Left lung (tissue), 14 donors: ENCODE data around the gene MAP6. TPM values are rescaled to one million over a fixed set of nuclear protein-coding genes. Genes with fewer than 3 reads are reported as not detected.
A peak's percentile ranks its signal among the peaks of the same experiment; 100 is the strongest.

ENCODE experiments used
- ATAC-seq: fragments of 200-7000 bp; cut with Tn5 transposase; one replicate; pipeline ENCODE4 v1.9.1; 2020; ENCODE audit warnings: moderate library complexity
- DNase-seq, 4 donors: peaks; one replicate each; pipeline ENCODE4 v3.0.0-alpha.2; 2013 to 2020
- H3K27ac ChIP-seq, 2 donors: fragments of 200-600 bp; sonication (generic) in 1 of 2; one replicate each; pipeline versions ENCODE4 v1.5.0 to v1.8.0; 2020 to 2021
- H3K27me3 ChIP-seq, 2 donors: fragments of 200-600 bp; sonication (generic) in 1 of 2; one replicate each; pipeline versions ENCODE4 v1.5.0 to v1.8.0; 2020 to 2021
- H3K36me3 ChIP-seq, 2 donors: fragments of 200-600 bp; sonication (generic) in 1 of 2; one replicate each; pipeline versions ENCODE4 v1.5.0 to v1.8.0; 2020 to 2021
- H3K4me1 ChIP-seq, 2 donors: fragments of 200-600 bp; one replicate each; pipeline ENCODE4 v1.8.0; 2021
- H3K4me3 ChIP-seq, 2 donors: fragments of 200-600 bp; sonication (generic) in 1 of 2; one replicate each; pipeline versions ENCODE4 v1.5.0 to v1.8.0; 2020 to 2021; ENCODE audit warnings: mild to moderate bottlenecking in 1 of 2
- H3K9me3 ChIP-seq, 2 donors: fragments of 200-600 bp; sonication (generic) in 1 of 2; one replicate each; pipeline versions ENCODE4 v1.5.0 to v1.8.0; 2020 to 2021
- CTCF ChIP-seq, 2 donors: fragments of 200-600 bp; sonication (generic) in 1 of 2; IDR thresholded peaks; one replicate each; pipeline versions ENCODE4 v1.5.0 to v1.8.0; 2021; ENCODE audit warnings: antibody characterized with exemption in 2 of 2
- intact Hi-C, 2 donors: fragments of 100-400 bp; cut with DNase I; formaldehyde crosslinking; loops; one replicate each; pipeline versions ENCODE4 v1.11.2 to v1.14.2; 2022
- long read RNA-seq, 12 donors: library from polyadenylated mRNA in 2 of 12; unstranded in 2 of 12; transcript quantifications; one replicate each; pipeline ENCODE4 v2.0.0 and lab custom pipeline, GENCODE V29; 2019 to 2026
- polyA plus RNA-seq, 6 donors: library from polyadenylated mRNA; unstranded; fragments of 120-200 nt; gene quantifications; one replicate each; pipeline ENCODE4 v1.2.1, GENCODE V29; 2013; ENCODE audit not compliant: insufficient read length in 6 of 6
- total RNA-seq, 2 donors: library from RNA; stranded (reverse); fragmentation: NEBNext Ultra II Directional; extraction: Animal tissue kit (Norgen Biotek cat#: 25700); gene quantifications; one replicate each; pipeline ENCODE4 v1.2.1, GENCODE V29; 2021
- donor health status: DM: no; HTN: yes; CAD: no.
- donor health status: DM: no; HTN: no; CAD: no.

Gene MAP6
- total RNA-seq (1 to 10 TPM; 5.9 to 6.6 TPM), polyA plus RNA-seq (1 to 10 TPM; 7.0 to 9.8 (median 8.7) TPM)
- long read RNA-seq, donor 1, full-length matches to known transcripts: 4 of 9 reads
- long read RNA-seq, donor 1, partial matches to known transcripts: 5 of 9 reads
- long read RNA-seq, donor 1, other reads (novel, unspliced or antisense): 0 of 9 reads
- long read RNA-seq, donor 2: 0 reads
- long read RNA-seq, donor 3, full-length matches to known transcripts: 4 of 4 reads
- long read RNA-seq, donor 3, partial matches to known transcripts: 0 of 4 reads
- long read RNA-seq, donor 3, other reads (novel, unspliced or antisense): 0 of 4 reads
- long read RNA-seq, donor 4: 0 reads
- long read RNA-seq, donor 5, full-length matches to known transcripts: 1 of 1 reads
- long read RNA-seq, donor 5, partial matches to known transcripts: 0 of 1 reads
- long read RNA-seq, donor 5, other reads (novel, unspliced or antisense): 0 of 1 reads
- long read RNA-seq, donor 6, full-length matches to known transcripts: 2 of 2 reads
- long read RNA-seq, donor 6, partial matches to known transcripts: 0 of 2 reads
- long read RNA-seq, donor 6, other reads (novel, unspliced or antisense): 0 of 2 reads
- long read RNA-seq, donor 7, partial matches to known transcripts: 0 of 1 reads
- long read RNA-seq, donor 7, other reads (novel, unspliced or antisense): 0 of 1 reads
- long read RNA-seq, donor 8, full-length matches to known transcripts: 2 of 2 reads
- long read RNA-seq, donor 8, partial matches to known transcripts: 0 of 2 reads
- long read RNA-seq, donor 8, other reads (novel, unspliced or antisense): 0 of 2 reads
- long read RNA-seq, donor 9: 0 reads
- long read RNA-seq, donor 10, full-length matches to known transcripts: 1 of 2 reads
- long read RNA-seq, donor 10, partial matches to known transcripts: 1 of 2 reads
- long read RNA-seq, donor 10, other reads (novel, unspliced or antisense): 0 of 2 reads
- long read RNA-seq, donor 11, full-length matches to known transcripts: 38 of 59 reads
- long read RNA-seq, donor 11, partial matches to known transcripts: 21 of 59 reads
- long read RNA-seq, donor 11, other reads (novel, unspliced or antisense): 0 of 59 reads
- long read RNA-seq, donor 12, partial matches to known transcripts: 0 of 1 reads
- long read RNA-seq, donor 12, other reads (novel, unspliced or antisense): 0 of 1 reads

GRCh38 chr11:75668451-75669297, at the start of gene MAP6:
TSS of gene MAP6 (minus strand) at chr11:75669038. CDS start at chr11:75668369, 669 bp downstream.
- H3K9me3 ChIP-seq: no peaks in the 10 kb centered on the region
- intact Hi-C loops: no loop called here
- ATAC-seq (peak; percentile 38), DNase-seq (peak in 3 of 4 donors; percentile 14 to 81 (median 17))
- H3K27me3 ChIP-seq: peaks cover 31 to 86% of the 10 kb centered on the region in 2 donors
- no peak for TF ChIP-seq CTCF (IDR thresholded peaks at IDR 0.05)
- H3K4me3 ChIP-seq: peak within 1 kb of the TSS; percentile 40 to 44
- no peak within 1 kb of the TSS for H3K27ac ChIP-seq
- H3K4me1 ChIP-seq: peaks cover 10 to 26% of the 10 kb centered on the region in 2 donors
- no peaks in the 10 kb centered on the region for H3K36me3 ChIP-seq

DNA sequence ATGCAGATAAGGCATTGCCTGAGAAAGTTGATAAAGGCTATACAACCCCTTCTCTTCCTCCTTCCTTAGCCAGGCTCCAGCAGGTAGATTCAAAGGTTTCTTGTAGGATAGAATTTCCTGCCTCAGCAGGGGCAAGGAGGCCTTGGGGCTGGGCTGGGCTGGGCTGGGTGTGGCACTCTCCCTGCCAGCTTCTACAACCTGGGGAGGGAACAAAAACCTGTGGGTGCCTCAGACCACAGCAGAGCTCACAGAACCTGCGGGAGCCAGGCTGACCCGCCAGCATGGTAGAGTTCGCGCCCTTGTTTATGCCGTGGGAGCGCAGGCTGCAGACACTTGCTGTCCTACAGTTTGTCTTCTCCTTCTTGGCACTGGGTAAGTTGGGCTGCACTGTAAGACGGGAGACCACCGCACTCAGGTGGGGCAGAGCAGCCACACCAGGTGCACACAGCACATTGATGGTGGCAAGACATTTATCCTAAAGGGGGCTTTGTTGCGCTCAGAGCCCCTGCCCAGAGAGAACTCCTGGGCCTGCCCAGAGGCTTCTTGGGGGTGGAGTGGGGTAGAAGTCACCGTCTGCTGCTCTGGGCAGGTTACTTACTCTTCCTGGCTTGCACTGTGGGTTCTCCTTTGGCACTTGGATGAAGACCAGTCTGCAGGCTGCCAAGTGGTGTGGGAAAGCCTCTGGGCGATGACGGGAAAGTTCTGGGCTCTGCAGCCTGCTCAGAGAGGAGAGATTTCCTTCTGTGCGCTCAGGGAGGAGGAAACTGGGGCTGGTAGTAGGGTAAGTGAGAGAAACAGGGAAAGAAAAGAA, 49.0 kb upstream of the MAP6 start, which contains the start of gene MOGAT2:
Gene MOGAT2 (plus strand): TSS at position 231 of the 811 bp plus-strand sequence. CDS start 51 bp downstream, at position 282.
- H3K4me3 ChIP-seq: no peak within 1 kb of the TSS
- intact Hi-C loops: no loop called here
- DNase-seq (peak in 1 of 4 donors; percentile 50), ATAC-seq (no peak)
- no peak for TF ChIP-seq CTCF (IDR thresholded peaks at IDR 0.05)
- no peaks in the 10 kb centered on the region for H3K36me3 ChIP-seq
- H3K27me3 ChIP-seq: no peaks in the 10 kb centered on the region
- no peak within 1 kb of the TSS for H3K27ac ChIP-seq
- no peaks in the 10 kb centered on the region for H3K9me3 ChIP-seq
- H3K4me1 ChIP-seq: no peaks in the 10 kb centered on the region

- H3K9me3 ChIP-seq: no peaks in the 10 kb centered on the region
- intact Hi-C loops: no loop called here
- DNase-seq: no peak
- no peak overlapping the region for H3K4me3 ChIP-seq
- no peaks in the 10 kb centered on the region for H3K4me1 ChIP-seq
- H3K27me3 ChIP-seq: no peaks in the 10 kb centered on the region
- H3K27ac ChIP-seq: no peak overlapping the region
- TF ChIP-seq CTCF (IDR thresholded peaks at IDR 0.05): no peak
- ATAC-seq: no peak
- no peaks in the 10 kb centered on the region for H3K36me3 ChIP-seq
Observed at GRCh38 chr11:75716659-75717058, 47.8 kb upstream of the MAP6 start.

- intact Hi-C loops: no loop called here
- Histone ChIP-seq H3K9me3 (no peaks in the 10 kb centered on the region), H3K36me3 (no peaks in the 10 kb centered on the region), H3K4me1 (no peaks in the 10 kb centered on the region), H3K27ac (no peak overlapping the region), H3K4me3 (no peak overlapping the region), H3K27me3 (no peaks in the 10 kb centered on the region)
- TF ChIP-seq CTCF (IDR thresholded peaks at IDR 0.05): no peak
- DNase-seq (no peak), ATAC-seq (no peak)
Observed at GRCh38 chr11:75715688-75716087, 46.9 kb upstream of the MAP6 start.
